AG10803 (cell line): ENCODE data around the gene RTEL1.

Experiments
- DNase-seq: peaks from one replicate; pipeline ENCODE4 v3.0.0; 2010; ENCODE audit warnings: low read depth
- H3K4me3 ChIP-seq: 2 replicates; pipeline ENCODE4 v1.5.1; 2011; ENCODE audit warnings: mild to moderate bottlenecking, low read length, control low read depth
- TF ChIP-seq, protein P1 (sequence below): conservative IDR thresholded peaks from 2 replicates; pipeline ENCODE4 v1.5.1; 2011; ENCODE audit warnings: mild to moderate bottlenecking, low read length, control low read depth, inconsistent platforms

RTEL1 gene

DNA sequence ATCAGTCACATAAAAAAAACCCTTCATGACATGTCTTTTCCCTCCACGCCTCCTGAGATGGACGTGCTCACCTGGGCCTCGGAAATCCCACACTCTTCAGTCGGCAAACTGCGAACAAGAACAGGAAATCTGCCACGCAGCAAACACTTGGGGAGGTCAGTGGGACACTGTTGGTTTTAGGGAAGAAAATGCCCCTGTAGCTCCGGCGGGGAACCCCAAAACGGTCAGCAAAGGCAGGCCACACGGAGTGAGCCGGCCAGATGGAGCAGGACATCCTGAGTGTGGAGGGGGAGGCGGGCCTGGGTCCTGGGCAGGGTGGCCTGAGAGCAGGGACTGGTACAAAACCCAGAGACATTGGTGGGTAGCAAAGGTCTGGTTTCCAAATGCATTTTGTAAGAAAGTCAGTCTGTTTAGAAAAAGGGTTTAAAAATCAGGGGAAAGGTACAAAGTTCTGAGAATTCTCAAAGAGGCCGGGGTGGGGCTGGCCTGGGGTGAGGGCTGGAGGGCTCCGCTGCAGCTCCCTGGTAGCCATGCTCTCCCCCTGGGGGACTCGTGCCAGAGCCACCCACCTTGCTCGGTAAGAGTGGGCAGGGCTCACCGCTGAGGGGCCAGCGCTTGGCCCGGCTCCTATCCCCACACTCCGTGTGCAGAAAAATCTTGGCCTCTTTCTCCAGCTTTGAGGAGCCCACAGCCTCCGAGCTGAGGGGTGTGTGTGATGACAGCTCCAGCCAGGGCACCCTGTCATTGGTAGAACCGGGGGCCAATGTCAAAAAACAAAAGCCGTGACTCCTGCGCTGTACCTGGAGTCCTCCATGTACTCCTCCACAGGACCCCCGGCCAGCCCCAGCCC, 86.7 kb downstream of the RTEL1 start:
- TF ChIP-seq, protein P1, sequence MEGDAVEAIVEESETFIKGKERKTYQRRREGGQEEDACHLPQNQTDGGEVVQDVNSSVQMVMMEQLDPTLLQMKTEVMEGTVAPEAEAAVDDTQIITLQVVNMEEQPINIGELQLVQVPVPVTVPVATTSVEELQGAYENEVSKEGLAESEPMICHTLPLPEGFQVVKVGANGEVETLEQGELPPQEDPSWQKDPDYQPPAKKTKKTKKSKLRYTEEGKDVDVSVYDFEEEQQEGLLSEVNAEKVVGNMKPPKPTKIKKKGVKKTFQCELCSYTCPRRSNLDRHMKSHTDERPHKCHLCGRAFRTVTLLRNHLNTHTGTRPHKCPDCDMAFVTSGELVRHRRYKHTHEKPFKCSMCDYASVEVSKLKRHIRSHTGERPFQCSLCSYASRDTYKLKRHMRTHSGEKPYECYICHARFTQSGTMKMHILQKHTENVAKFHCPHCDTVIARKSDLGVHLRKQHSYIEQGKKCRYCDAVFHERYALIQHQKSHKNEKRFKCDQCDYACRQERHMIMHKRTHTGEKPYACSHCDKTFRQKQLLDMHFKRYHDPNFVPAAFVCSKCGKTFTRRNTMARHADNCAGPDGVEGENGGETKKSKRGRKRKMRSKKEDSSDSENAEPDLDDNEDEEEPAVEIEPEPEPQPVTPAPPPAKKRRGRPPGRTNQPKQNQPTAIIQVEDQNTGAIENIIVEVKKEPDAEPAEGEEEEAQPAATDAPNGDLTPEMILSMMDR, result no peak
- no peak overlapping the region for H3K4me3 ChIP-seq
- DNase-seq, result no peak

- DNase-seq, result no peak
- no peak overlapping the region for H3K4me3 ChIP-seq
- TF ChIP-seq, protein P1, result no peak
Measured at GRCh38 chr20:63745424-63745805, 87.3 kb downstream of the RTEL1 start.
